HepG2 (cell line): ENCODE measurements around the gene ZFP90. TPM values are rescaled to one million over a fixed set of nuclear protein-coding genes. Genes with fewer than 3 reads are reported as not detected.

Experiments
- MAFG ChIP-seq: sonication (generic); formaldehyde crosslinking; IDR thresholded peaks from 2 replicates; pipeline ENCODE4 v1.5.1; 2020; ENCODE audit warnings: mild to moderate bottlenecking, missing genetic modification reagents
- MATR3 ChIP-seq: sonication (generic); formaldehyde crosslinking; IDR thresholded peaks from 2 replicates; pipeline ENCODE4 v1.4.0; 2020; ENCODE audit warnings: missing genetic modification reagents
- MBD4 ChIP-seq: IDR thresholded peaks from 2 replicates; pipeline ENCODE4 v1.6.1; 2012; ENCODE audit warnings: low read length, inconsistent platforms, borderline replicate concordance
- MXD1 ChIP-seq: sonication (generic); formaldehyde crosslinking; IDR thresholded peaks from 2 replicates; pipeline ENCODE4 v1.4.0; 2020; ENCODE audit warnings: mild to moderate bottlenecking, missing genetic modification reagents
- MXI1 ChIP-seq: IDR thresholded peaks from 3 replicates; pipeline ENCODE4 v1.6.1; 2012; ENCODE audit warnings: low read depth, low read length, inconsistent platforms, borderline replicate concordance
- SP140L ChIP-seq: sonication (generic); formaldehyde crosslinking; IDR thresholded peaks from 2 replicates; pipeline ENCODE4 v1.4.0; 2020; ENCODE audit warnings: missing genetic modification reagents, borderline replicate concordance
- ZBTB40 ChIP-seq, 2 experiments: fragments of 450-650 bp in 1 of 2; sonication (generic) in 1 of 2; formaldehyde crosslinking in 1 of 2; IDR thresholded peaks; 2 replicates each; pipeline versions ENCODE4 v1.6.1 to v1.8.0; 2016 to 2022; ENCODE audit warnings: antibody characterized with exemption in 1 of 2, mild to moderate bottlenecking in 1 of 2, missing genetic modification reagents in 1 of 2
- polyA plus RNA-seq, 8 experiments: library from polyadenylated mRNA; depleted of rRNA in 3 of 8; stranded (reverse) in 7 of 8; unstranded in 1 of 8; fragments of >200 nt; fragmentation: Illumina TruSeq in 4 of 8; extraction: Trizol in 4 of 8; gene quantifications; 2 replicates each; pipeline versions ENCODE4 v1.2.1 to v1.2.3, GENCODE V29; 2011 to 2016; ENCODE audit warnings: low read depth in 4 of 8, missing spikeins in 1 of 8, mixed read lengths in 1 of 8; ENCODE audit not compliant: insufficient read depth in 1 of 8
- total RNA-seq, 5 experiments: library from RNA; depleted of rRNA; stranded (reverse); fragments of >200 nt; fragmentation: Illumina TruSeq; extraction: Trizol; gene quantifications; 2 replicates each; pipeline ENCODE4 v1.2.3, GENCODE V29; 2016; ENCODE audit warnings: low read depth in 1 of 5

Gene ZFP90
- total and polyA plus RNA-seq, 2 of the 13 experiments (the other 11 are each of a cell fraction or from before 2014, with no cell fraction given) = 17.6 to 18.9 TPM

DNA sequence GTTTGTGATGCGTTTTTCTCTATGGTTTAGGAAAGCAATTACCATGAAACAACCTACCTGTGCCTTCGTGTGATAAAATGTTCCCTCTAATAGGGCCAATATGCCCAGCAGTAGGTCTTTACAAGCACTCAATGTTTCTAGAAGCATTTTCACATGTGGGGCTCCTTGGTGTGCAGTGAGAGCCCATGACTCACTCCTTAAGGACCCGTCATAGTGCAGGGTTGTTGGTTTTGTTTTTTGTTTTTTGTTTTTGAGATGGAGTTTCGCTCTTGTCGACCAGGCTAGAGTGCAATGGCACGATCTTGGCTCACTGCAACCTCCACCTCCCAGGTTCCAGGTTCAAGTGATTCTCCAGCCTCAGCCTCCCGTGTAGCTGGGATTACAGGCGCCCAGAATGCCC lies 31.1 kb upstream of the ZFP90 start (continued):
- TF ChIP-seq ZBTB40 (IDR thresholded peaks at IDR 0.05) (no peak), ZBTB40 (CRISPR knock-in tag; IDR thresholded peaks at IDR 0.05) (no peak), MAFG (CRISPR knock-in tag) (no peak), MBD4 (no peak), MATR3 (CRISPR knock-in tag) (no peak), SP140L (no peak), MXD1 (no peak), MXI1 (no peak)
